AML-193 (cell line): Measurements from ENCODE around the gene CFAP97D1.
A peak's percentile ranks its signal among the peaks of the same experiment; 100 is the strongest.
"Not testable (repeated sequence)": the region's sequence is repeated elsewhere in the genome, so short reads cannot be mapped to it uniquely, and the experiment has no call there.

Source experiments
- DNase-seq, 2 experiments: peaks; one replicate each; lab custom pipeline; 2025; lab: John Stamatoyannopoulos, UW

Gene CFAP97D1

GRCh38 chr17:43798024-43798423, 17.8 kb downstream of the CFAP97D1 start:
- not testable (repeated sequence) for DNase-seq

DNA sequence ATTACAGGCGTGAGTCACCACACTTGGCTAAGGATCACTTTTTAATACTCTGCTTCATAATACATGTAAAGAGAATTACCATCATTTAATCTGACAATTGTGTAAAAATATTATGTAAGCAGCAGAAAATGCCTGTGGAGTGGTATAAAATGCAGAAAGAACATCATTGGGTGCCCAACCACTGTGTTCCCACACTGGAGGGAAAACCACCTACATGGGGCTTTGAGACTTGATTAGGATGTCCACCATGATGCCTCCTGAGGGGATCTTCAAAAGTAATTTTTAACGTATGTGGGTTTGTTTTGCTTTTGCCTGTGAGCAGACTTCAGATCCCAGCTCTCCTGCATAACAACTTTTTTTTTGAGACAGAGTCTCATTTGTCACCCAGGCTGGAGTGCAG, 18.8 kb downstream of the CFAP97D1 start:
- no peak for DNase-seq

DNA sequence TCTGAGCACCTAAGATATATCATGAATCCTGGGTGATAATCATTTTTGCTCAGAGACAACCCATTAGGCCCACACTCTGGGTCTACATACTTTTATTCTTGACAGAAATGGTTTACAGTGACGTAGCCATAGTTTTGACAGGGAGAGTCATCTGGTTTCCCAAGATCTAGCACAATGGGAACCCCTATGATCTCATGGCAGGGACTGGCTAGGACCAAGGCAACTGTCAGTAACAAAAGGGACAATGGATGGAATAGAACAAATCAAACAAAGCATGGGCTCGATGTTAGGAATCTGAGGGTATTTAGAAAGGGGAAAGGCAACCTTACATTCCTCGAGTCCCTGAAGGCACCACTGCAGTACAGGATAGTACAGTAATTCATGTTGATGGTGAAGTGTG, 20.5 kb downstream of the CFAP97D1 start:
- DNase-seq, result no peak

GRCh38 chr17:43801844-43802243, 21.6 kb downstream of the CFAP97D1 start:
- DNase-seq, result no peak

- no peak for DNase-seq
Measured at GRCh38 chr17:43803758-43804157, 23.5 kb downstream of the CFAP97D1 start.

DNA sequence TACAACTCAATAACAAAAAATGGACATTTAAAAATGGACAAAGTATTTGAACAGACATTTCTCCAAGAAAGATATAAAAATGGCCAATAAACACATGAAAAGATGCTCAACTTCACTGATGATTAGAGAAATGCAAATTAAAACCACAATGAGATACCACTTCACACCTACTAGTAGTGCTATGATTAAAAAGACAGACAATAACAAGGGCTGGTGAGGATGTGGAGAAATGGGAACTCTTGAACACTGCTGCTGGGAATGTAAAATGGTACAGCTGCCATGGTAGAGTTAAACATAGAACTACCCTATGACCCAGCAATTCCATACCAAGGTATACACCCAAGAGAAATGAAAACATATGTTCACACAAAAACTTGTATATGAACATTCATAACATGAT, 24.9 kb downstream of the CFAP97D1 start:
- DNase-seq, result no peak

- DNase-seq, result no peak
Measured at GRCh38 chr17:43808076-43808475, 27.8 kb downstream of the CFAP97D1 start.

GRCh38 chr17:43809121-43809520, 28.9 kb downstream of the CFAP97D1 start:
- DNase-seq, result no peak

- no peak for DNase-seq
Measured at GRCh38 chr17:43810226-43810715, 30.0 kb downstream of the CFAP97D1 start.

DNA sequence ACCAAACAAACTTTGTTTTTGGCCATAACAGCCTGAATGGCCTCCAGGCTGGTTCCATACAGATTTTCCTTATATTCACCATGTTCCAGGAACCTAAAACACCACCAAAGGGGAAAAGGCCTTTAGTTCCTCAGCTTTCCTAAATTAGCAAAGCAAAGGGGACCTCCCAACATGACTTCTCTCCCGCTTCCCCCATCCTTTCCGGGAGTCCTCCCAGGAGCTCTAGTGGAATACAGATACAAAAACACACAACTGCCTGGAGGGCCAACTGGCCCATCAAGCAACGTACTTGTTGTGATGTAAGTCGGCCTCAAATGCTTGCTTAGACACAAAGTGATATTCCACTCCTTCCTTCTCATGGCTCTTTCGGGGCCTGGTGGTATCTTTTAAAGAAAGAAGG, 30.6 kb downstream of the CFAP97D1 start:
- DNase-seq, result no peak

DNA sequence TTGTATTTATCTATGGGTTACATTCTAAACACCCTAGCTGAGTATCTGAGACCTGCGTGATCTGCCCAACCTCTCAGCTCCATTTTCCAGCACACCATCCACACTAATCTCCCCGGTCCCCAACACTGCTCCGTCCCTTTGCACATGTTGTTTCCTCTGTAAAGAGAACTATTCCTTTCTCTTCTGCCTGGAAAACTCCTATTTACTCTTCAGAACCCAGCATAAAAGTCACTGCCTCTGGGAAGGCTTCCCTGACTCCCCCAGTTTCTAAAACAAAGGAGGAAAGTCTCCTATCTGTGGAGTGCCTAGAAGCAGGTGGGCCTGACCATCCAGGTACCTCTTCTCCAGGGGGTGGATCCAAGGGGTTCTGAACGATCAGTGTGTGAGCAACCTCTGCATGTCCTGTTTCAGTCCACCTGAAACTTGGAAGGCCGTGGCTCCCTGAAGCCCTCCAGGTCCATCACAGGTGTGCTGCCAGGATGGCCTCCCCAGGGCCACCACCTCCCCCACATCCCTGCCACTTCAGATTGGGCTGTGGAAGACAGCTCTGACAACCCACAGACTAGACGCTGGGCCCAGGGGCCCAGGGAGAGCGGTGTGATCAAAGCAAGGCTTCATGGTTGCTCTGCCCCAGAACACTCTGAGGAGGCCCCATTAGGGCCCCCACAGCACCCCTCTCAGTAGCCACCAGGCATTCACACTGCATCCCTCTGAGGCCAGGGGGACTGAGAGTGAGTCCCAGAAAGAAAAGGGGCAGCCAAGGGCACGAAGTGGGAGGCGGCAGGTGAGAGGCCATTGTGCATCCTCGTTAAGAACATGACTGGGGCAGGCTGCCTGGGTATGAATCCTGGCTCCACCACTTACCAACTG, 32.4 kb downstream of the CFAP97D1 start:
- no peak for DNase-seq

DNA sequence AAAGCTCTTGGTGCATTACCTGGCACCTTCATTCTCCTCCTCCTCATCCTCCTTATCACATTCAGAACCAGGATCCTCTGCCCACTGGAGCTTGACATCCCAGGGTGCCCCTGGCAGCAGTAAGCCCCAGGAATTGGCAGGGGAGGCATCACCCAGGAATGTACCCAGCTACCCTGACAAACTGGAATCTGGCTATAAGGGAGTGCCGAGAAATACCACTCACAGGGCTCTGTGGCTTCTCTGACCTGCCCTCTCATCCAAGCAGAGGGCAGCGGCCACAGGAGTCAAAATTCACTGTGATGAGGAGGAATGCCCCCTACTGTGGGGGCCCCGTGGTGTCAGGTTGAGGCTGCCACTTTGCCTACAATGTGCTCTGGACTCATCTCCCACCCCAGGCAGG, 33.2 kb downstream of the CFAP97D1 start:
- DNase-seq, result no peak

DNA sequence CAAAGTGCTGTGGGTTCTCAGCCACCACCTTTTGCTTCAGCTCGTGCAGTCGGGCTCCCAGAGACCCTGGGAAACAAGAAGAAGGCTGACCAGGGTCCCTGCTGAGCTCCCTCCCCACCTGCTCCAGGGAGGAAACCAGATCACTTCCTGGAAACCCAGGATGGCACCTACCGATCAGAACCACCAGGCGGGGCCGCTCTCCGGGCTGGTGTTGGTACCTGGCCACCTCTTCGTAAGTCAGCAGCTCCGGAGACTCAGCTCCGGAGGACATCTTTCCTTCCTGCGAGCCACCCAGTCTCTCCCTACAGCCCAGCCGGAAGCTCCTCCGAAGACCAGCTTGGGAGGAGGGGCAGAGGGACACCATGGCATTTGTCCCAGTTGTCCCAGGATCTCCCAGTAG, 33.8 kb downstream of the CFAP97D1 start:
- no peak for DNase-seq

DNA sequence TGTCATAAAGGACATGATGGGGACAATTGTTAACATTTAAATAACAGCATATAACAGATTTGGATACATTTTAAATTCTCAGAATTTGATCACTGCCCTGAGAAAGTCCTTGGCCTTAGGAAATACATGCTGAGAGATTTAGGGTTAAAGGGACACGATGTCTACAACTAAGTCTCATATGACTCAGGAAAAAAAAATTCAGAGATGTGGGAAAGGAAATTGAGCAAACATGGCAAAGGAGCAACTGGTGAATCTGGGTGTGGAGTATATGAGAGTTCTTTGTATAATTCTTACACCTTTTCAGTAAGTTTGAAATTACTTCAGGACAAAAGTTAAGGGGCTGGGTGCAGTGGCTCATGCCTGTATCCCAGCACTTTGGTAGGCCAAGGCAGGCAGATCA, 34.5 kb downstream of the CFAP97D1 start:
- peak in 1 of 2 experiments; percentile 44 for DNase-seq

GRCh38 chr17:43816336-43817320, 36.4 kb downstream of the CFAP97D1 start:
- DNase-seq, result no peak

DNA sequence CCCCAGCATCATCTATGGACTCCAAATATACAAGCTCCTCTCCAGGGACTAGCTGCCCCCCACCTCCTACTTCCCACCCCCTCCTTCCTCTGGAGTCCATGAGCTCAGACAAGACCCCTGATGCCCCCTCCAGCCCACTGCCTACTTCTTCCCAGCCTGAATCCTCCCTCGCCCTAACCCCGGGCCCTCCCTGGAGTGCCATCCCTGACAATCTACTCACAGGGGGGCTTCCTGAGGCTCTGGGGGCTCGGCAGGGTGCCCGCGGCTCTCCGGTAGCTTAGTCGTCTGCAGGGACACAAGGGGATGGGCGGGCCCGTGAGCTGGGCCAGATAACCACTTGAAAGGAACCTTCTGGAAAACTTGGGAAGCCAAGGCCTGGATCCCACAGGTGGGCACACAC, 37.6 kb downstream of the CFAP97D1 start:
- no peak for DNase-seq

DNA sequence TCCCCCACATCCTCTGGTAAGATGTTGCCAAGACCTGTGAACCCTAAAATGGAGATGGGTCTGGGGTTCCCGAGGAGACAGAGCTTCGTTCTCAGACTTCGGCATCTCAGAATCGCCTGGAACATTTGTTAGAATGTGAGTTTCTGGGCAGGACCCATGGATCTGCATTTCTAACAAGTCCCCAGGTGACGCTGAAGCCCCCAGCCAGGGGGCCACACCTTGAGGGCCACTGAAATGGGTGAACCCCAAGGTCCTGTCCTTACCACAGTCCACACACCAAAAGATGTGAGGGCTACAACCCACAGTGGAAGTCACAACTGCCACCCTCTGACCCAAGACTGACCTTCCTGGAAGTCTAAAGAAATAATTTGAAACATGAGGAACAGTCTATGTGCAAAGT, 38.7 kb downstream of the CFAP97D1 start:
- DNase-seq, result no peak

DNA sequence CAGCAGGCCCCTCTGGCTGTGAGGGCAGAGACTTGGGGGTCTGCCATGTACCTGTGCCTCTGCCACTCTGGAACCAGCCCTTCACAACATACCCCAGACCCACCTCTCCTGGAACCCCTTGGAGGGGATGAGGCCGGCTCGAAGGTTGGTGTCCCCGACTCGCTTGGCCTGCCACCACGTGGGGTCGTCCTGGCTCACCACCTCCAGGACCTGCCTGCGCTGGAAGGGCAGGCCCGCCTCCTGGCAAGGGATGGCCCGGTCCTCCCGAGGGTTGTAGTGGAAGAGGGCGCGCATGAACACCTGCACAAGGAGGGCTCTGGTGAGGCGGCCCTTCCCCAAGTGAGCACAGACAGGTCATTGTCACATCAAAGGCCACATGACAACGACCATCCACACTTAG, 40.5 kb downstream of the CFAP97D1 start:
- no peak for DNase-seq

DNA sequence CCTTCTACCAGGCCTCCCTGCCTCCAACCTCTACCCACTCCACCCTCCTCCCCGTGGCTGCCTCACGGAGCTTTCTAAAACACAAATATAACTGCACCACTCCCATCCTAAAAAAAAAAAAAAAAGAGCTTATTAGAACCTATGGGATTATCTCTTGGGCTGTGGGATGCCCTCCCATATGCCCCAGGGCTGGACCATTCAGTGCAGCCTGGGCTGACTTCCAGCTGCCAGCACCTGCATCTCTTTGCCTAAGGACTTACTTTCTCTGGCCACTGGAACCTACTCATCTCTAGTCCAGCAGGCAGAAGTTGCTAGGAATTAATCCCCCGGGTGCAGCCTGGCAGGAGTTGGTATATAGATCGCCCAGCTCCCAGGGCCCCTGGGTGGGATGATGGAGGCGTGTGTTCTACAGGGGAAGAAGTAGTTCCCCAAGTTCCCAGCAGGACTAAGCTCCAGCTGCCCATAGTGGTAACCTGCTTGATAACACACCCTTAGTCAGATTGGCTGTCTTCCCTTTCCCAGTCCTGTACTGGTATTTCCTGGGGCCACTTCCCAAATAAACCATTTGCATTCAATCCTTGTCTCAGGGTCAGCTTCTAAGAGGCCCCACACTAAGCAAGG, 42.4 kb downstream of the CFAP97D1 start:
- no peak for DNase-seq

DNA sequence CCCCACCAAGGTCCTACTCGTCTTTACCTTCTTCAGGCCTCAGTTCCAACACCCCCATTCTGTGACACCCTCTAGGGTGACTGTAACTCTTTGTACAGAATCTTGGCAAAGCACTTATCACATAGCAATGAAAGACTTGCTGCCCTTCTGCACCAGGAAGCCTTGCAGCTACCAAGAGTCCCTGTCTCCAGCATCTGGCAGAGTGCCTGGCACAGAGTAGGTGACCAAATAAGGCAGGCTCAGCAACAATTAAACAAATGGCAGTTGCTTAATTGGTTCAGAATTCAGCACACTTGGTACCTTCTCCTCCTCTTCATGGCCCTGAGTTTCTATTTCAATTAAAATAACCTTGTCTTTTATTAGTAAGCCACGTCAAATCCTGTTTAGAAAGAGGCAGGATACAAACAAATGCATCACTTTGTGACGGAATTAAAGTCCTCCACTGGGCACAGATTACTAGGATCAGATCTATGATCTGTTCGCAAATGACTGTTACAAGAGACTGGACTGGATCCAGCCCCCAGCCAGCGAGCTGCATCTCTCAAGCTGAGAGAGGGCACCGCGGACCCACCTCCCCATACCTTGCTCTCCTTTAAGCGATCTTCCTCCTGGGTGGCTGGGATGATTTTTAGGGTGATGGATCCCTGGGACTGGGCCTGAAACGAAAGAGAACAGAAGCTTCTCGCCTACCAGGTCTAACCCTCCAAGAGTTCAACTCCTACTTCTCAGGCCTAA, 43.3 kb downstream of the CFAP97D1 start:
- DNase-seq, result no peak

DNA sequence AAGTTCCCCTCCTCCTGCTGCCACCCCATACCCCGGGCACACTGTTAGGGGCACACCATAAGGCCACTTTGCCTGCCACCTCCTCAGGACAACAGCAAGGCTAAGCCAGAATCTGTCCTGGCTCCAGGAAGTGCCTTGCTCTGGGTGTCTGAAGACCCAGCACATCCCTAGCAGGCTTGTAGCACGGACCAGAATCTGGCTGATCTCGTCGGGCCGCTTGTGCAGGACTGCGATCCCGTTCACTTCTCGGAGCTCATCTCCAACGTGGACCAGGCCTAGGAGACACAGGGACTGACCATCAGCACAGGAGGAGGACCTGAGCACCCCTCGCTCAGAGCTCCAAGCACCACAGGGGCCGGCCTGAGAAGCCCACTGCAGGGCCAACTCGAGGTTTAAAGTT, 45.3 kb downstream of the CFAP97D1 start:
- DNase-seq, result no peak

- no peak for DNase-seq
Measured at GRCh38 chr17:43826206-43826605, 46.0 kb downstream of the CFAP97D1 start.
